ENCODE results near the gene FAM184B. TPM values are rescaled to one million over a fixed set of nuclear protein-coding genes. Genes with fewer than 3 reads are reported as not detected.

The FAM184B gene
- total RNA-seq, 1 experiment from 2014 or later: 0.07 TPM

DNA sequence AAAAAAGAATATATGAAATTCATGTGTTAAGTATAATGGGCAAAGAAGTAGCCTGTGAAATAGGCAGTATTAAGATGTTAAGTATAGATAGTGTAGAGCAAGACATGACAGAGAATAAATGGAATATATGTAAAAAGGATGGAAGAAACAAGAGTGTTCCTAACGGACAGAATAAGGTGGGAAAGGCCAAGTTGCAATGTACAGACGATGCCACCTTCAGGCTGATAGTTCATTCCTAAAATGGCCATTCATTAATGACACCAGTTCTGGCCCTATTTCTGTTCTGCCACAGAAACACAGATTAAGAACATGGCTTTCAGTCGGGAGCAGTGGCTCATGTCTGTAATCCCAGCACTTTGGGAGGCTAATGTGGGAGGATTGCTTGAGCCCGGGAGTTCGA lies 4.4 kb upstream of the FAM184B start:
- POLR2A ChIA-PET: no interaction called here
- peak; percentile 57; the same call in 1 of the 2 replicates for ATAC-seq
- no peak for DNase-seq (ENCODE audit: low read depth, low spot score)

More for the DNA sequence above, 4.4 kb upstream of the FAM184B start:
- Histone ChIP-seq H2AFZ (ENCODE audit: low read depth, low read length, poor library complexity, severe bottlenecking) (no peak overlapping the region), H3K9me2 (ENCODE audit: insufficient read depth) (no peaks in the 10 kb centered on the region), H3K36me3 (ENCODE audit: control insufficient read depth in 1 of 2, insufficient read depth in 2 of 2, low read length in 2 of 2) (no peaks in the 10 kb centered on the region), H3K4me3 (replicated peaks in 1 of 2; ENCODE audit: low read depth in 1 of 2, low read length in 2 of 2) (no peak overlapping the region), H3K4me1 (ENCODE audit: control insufficient read depth in 1 of 2, insufficient read depth in 2 of 2, low read length in 2 of 2) (peaks cover 0 to 7% of the 10 kb centered on the region in 2 experiments; a peak in 1 of 4 replicates), H3K79me2 (ENCODE audit: insufficient read depth, low read length) (no peaks in the 10 kb centered on the region), H3K27me3 (ENCODE audit: insufficient read depth, low read length) (no peaks in the 10 kb centered on the region), H4K20me1 (ENCODE audit: insufficient read depth) (no peaks in the 10 kb centered on the region), H3K9me3 (ENCODE audit: control insufficient read depth in 1 of 2, insufficient read depth in 1 of 2, low read depth in 1 of 2, low read length in 2 of 2) (no peaks in the 10 kb centered on the region), H3K9ac (ENCODE audit: low read length) (no peak overlapping the region), H3K27ac (ENCODE audit: low read depth, low read length) (no peak overlapping the region), H3K4me2 (ENCODE audit: low read length) (no peak overlapping the region)
- intact Hi-C loops (cut with micrococcal nuclease): no loop called here
- BruUV-seq (replicated peaks): no TSS peak
- ChIA-PET CTCF (no interaction called here), RAD21 (ENCODE audit: low non-redundant PET in 1 of 2, low total read pairs in 2 of 2, uncharacterized antibody in 2 of 2, unreplicated experiment in 2 of 2) (no interaction called here)
- TF ChIP-seq ZNF274 (IDR thresholded peaks at IDR 0.05; ENCODE audit: low read depth, low read length) (no peak), RAD21 (IDR thresholded peaks at IDR 0.05; ENCODE audit: low read depth) (peak; percentile 54), FOSL1 (IDR thresholded peaks at IDR 0.05; ENCODE audit: low read depth) (no peak)
- TF ChIP-seq, protein P1, sequence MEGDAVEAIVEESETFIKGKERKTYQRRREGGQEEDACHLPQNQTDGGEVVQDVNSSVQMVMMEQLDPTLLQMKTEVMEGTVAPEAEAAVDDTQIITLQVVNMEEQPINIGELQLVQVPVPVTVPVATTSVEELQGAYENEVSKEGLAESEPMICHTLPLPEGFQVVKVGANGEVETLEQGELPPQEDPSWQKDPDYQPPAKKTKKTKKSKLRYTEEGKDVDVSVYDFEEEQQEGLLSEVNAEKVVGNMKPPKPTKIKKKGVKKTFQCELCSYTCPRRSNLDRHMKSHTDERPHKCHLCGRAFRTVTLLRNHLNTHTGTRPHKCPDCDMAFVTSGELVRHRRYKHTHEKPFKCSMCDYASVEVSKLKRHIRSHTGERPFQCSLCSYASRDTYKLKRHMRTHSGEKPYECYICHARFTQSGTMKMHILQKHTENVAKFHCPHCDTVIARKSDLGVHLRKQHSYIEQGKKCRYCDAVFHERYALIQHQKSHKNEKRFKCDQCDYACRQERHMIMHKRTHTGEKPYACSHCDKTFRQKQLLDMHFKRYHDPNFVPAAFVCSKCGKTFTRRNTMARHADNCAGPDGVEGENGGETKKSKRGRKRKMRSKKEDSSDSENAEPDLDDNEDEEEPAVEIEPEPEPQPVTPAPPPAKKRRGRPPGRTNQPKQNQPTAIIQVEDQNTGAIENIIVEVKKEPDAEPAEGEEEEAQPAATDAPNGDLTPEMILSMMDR (IDR thresholded peaks at IDR 0.05 in 2 of 3, conservative IDR thresholded peaks at IDR 0.05 in 1 of 3; ENCODE audit: borderline replicate concordance in 1 of 3, insufficient read depth in 1 of 3, low read depth in 2 of 3, low read length in 2 of 3): peak; percentile 16 to 31 (median 27); a peak in 2 of 6 replicates
- TF ChIP-seq, protein P2, sequence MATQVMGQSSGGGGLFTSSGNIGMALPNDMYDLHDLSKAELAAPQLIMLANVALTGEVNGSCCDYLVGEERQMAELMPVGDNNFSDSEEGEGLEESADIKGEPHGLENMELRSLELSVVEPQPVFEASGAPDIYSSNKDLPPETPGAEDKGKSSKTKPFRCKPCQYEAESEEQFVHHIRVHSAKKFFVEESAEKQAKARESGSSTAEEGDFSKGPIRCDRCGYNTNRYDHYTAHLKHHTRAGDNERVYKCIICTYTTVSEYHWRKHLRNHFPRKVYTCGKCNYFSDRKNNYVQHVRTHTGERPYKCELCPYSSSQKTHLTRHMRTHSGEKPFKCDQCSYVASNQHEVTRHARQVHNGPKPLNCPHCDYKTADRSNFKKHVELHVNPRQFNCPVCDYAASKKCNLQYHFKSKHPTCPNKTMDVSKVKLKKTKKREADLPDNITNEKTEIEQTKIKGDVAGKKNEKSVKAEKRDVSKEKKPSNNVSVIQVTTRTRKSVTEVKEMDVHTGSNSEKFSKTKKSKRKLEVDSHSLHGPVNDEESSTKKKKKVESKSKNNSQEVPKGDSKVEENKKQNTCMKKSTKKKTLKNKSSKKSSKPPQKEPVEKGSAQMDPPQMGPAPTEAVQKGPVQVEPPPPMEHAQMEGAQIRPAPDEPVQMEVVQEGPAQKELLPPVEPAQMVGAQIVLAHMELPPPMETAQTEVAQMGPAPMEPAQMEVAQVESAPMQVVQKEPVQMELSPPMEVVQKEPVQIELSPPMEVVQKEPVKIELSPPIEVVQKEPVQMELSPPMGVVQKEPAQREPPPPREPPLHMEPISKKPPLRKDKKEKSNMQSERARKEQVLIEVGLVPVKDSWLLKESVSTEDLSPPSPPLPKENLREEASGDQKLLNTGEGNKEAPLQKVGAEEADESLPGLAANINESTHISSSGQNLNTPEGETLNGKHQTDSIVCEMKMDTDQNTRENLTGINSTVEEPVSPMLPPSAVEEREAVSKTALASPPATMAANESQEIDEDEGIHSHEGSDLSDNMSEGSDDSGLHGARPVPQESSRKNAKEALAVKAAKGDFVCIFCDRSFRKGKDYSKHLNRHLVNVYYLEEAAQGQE (IDR thresholded peaks at IDR 0.05; ENCODE audit: low read depth): no peak

Data from HCT116 (cell line).